Retinal pigment epithelial cell (primary cell): ENCODE measurements around the gene SEC14L1.

Source experiments
- DNase-seq: peaks from one replicate; pipeline ENCODE4 v3.0.0-alpha.2; 2010; ENCODE audit warnings: low read depth
- H3K4me3 ChIP-seq: 2 replicates; pipeline ENCODE4 v1.5.1; 2011; ENCODE audit warnings: mild to moderate bottlenecking, low read length, control low read depth, moderate library complexity
- TF ChIP-seq, protein P1 (sequence below): conservative IDR thresholded peaks from 2 replicates; pipeline ENCODE4 v1.5.1; 2011; ENCODE audit warnings: low read depth, low read length, control low read depth, inconsistent platforms

SEC14L1 gene

DNA sequence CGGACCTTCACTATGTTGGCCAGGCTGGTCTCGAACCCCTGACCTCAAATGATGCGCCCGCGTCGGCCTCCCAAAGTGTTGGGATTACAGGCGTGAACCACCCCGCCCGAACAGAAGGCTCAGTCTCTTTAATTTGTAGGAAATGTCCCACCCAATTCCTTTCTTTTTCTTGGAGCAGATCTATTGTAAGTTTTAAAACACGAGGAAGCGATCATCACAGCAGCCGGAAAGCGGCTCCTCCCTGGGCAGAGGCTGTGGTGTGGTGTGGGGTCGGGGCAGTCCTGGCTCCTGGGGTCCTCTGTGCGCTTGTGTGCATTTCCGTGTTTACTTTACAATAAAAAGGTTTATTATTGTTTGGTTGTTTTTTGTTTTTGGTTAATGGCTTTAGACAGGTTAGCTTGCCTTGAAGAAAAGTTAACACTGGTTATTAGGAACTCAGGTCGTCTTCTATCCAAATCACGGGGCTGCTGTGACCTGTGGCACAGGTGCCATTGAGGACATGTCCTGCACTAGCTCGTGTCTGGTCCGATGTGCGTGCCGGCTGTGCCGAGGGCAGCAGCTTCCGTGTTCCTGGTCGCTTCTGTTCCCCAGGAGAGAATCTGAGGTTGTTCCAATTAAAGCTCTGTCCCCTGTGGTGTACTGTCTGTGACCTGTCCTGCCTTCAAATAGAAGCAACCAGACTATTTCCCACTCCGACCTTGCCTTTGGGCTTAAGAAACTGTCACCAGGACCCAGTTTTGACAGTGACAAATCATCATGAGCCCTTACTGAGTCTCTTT, 83.1 kb downstream of the SEC14L1 start:
- H3K4me3 ChIP-seq = no peak overlapping the region
- no peak for DNase-seq
- TF ChIP-seq, protein P1, sequence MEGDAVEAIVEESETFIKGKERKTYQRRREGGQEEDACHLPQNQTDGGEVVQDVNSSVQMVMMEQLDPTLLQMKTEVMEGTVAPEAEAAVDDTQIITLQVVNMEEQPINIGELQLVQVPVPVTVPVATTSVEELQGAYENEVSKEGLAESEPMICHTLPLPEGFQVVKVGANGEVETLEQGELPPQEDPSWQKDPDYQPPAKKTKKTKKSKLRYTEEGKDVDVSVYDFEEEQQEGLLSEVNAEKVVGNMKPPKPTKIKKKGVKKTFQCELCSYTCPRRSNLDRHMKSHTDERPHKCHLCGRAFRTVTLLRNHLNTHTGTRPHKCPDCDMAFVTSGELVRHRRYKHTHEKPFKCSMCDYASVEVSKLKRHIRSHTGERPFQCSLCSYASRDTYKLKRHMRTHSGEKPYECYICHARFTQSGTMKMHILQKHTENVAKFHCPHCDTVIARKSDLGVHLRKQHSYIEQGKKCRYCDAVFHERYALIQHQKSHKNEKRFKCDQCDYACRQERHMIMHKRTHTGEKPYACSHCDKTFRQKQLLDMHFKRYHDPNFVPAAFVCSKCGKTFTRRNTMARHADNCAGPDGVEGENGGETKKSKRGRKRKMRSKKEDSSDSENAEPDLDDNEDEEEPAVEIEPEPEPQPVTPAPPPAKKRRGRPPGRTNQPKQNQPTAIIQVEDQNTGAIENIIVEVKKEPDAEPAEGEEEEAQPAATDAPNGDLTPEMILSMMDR = no peak

DNA sequence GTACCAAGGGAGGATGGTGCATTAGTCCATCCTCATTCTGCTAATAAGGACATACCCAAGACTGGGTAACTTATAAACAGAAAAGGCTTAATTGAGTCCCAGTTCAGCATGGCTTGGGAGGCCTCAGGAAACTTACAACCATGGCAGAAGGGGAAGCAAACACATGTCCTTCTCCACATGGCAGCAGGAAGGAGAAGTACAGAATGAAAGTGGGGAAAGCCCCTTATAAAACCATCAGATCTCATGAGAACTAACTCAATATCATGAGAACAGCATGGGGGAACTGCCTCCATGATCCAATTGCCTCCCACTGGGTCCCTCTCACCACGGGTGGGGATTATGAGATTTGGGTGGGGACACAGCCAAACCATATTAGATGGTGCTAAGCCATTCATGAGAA, 84.5 kb downstream of the SEC14L1 start:
- DNase-seq = no peak
- H3K4me3 ChIP-seq = no peak overlapping the region
- TF ChIP-seq, protein P1 = no peak

DNA sequence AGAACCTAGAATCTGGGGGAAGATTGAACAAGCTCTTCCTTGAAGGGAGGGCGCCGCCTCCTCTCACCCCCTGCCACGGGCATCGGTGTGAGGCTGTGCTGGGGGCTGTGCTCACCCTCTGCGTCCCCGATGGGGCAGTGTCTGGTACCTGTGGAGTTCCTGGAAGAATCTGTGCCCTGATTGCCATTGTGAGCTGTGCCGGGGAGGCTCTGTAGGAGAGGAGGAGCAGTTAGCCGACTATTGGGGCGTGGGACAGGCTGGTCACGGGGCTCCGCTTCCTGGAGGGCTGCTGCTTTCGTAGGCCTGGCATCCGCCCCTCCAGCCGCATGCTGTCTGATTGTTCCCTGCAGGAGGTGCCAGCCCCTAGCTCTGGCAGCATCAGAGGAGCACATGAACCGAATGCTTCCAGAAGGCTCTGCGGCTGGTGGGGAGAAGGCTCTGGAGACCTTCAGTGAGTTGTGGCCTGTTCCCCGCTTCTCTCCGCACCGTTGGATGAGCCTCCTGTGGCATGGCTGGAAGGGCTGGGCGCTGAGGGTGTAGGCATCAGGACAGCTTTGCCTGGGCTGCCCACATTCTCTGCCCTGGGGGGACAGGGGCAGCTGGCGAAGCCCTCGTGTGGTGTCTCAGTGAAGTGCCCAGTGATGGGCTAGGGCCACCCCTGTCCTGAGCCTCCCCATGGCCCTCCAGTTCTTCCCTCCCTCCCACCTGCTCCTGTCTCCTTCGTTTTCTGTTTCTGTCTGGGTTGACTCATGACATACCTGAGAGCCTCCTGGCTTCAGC, 86.9 kb downstream of the SEC14L1 start:
- H3K4me3 ChIP-seq = no peak overlapping the region
- TF ChIP-seq, protein P1 = no peak
- no peak for DNase-seq

DNA sequence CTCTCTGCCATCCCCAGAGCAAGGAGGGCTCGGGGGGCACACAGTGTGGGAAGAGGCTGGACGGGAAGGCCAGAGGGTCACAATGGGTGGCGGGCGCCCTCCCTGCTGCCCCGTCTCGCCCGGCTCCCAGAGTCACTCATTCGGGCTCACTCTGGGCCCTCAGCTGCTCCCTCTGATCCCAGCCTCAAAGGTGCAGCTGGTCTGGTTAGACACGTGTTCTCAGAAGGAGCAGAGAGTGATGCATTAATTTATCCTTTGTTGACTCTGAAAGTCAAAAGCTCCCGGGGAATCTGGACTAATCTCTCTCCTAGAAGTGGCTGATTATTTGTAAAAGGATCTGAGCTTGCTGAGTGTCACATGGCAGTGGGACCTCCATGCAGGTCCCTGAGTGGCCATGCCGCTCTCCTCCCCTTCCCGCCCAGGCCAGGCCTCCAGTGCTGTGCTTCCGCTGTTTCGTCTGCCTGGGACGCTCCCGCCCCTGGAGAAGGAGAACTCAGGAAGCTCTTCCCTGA, 87.5 kb downstream of the SEC14L1 start:
- TF ChIP-seq, protein P1 = no peak
- H3K4me3 ChIP-seq = no peak overlapping the region
- DNase-seq = peak; percentile 25

DNA sequence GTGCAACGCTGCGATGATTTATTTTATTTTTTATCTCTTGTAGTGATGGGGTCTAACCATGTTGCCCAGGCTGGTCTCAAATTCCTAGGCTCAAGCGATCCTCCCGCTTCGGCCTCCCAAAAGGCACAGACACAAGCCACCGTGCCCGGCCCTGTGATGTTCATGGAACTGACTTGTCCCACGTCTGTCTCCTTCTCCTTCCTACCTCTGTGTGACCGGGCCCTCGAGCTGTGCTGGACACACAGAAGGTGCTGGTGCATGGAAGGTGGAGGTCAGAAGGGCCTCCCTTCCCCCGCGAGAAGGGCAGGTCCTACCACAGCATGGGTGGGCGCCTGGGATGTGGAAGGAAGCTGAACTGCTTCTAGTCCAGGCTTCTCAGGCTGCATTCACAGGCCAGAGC, 88.0 kb downstream of the SEC14L1 start:
- no peak for DNase-seq
- H3K4me3 ChIP-seq = no peak overlapping the region
- TF ChIP-seq, protein P1 = no peak

DNA sequence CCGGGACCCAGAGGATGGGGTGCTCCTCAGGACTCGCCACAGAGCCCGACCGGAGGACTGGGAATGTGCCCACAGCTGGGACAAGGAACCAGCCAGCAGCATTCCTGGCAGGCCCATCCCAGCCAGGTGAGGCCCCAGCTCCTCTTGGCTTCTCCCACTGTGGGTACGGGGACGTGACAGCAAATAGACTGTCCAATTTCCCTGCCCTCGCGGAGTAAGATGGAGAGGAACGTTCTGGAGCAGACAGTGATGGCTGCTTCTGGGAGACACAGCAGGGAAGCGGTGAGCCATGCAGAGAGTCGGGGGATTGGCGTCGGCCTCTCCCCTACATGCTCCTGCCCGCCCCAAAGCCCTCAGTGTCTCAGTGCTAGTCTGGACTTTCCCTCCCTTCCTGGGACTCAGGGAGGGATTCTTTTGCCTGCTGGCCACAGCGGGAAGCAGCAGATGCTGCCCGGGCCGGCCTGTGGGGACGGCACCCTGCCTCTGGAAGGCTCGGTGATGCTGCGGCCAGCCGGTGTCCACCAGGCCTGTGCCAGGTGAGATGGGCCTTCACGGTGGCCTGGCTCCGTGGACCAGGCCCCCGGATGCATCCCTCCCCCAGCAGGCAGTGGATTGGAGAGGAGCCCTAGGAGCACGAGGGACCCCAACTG, 89.1 kb downstream of the SEC14L1 start:
- TF ChIP-seq, protein P1 = no peak
- no peak overlapping the region for H3K4me3 ChIP-seq
- no peak for DNase-seq
